ENCODE data around the gene GHR. TPM values are rescaled to one million over a fixed set of nuclear protein-coding genes. Genes with fewer than 3 reads are reported as not detected.

Gene GHR
- total and polyA plus RNA-seq, 8 donors = 0.73 to 3.9 (median 1.3) TPM

DNA sequence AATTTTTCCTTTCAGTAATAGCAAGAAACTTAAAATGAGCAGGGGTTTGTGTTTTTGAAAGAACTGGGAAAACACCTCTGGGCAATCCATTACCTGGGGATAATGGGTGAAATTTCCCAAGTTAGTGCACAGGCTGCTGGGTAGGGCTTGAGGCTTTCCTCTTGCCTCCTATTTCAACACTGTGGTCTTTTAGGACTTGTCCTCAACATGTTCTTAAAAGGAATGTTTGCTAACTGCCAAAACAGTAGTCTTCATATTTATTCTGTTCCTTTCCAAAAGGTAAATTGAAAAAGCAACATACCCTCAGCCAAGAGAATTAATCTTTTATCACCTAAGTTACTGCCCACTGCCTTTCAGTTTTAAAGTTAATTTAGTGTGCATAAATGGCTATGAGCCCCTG, 175.1 kb downstream of the GHR start:
- H3K9me3 ChIP-seq = no peaks in the 10 kb centered on the region
- no peak overlapping the region for H3K27ac ChIP-seq
- no peaks in the 10 kb centered on the region for H3K4me1 ChIP-seq
- H3K27me3 ChIP-seq = no peaks in the 10 kb centered on the region
- FAIRE-seq (no peak), DNase-seq (no peak), ATAC-seq (no peak)
- TF ChIP-seq, protein P1, sequence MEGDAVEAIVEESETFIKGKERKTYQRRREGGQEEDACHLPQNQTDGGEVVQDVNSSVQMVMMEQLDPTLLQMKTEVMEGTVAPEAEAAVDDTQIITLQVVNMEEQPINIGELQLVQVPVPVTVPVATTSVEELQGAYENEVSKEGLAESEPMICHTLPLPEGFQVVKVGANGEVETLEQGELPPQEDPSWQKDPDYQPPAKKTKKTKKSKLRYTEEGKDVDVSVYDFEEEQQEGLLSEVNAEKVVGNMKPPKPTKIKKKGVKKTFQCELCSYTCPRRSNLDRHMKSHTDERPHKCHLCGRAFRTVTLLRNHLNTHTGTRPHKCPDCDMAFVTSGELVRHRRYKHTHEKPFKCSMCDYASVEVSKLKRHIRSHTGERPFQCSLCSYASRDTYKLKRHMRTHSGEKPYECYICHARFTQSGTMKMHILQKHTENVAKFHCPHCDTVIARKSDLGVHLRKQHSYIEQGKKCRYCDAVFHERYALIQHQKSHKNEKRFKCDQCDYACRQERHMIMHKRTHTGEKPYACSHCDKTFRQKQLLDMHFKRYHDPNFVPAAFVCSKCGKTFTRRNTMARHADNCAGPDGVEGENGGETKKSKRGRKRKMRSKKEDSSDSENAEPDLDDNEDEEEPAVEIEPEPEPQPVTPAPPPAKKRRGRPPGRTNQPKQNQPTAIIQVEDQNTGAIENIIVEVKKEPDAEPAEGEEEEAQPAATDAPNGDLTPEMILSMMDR (IDR thresholded peaks at IDR 0.05) = no peak
- H3K4me3 ChIP-seq = no peak overlapping the region
- no peaks in the 10 kb centered on the region for H3K36me3 ChIP-seq
- intact Hi-C loops (cut with DNase I) = no loop called here

DNA sequence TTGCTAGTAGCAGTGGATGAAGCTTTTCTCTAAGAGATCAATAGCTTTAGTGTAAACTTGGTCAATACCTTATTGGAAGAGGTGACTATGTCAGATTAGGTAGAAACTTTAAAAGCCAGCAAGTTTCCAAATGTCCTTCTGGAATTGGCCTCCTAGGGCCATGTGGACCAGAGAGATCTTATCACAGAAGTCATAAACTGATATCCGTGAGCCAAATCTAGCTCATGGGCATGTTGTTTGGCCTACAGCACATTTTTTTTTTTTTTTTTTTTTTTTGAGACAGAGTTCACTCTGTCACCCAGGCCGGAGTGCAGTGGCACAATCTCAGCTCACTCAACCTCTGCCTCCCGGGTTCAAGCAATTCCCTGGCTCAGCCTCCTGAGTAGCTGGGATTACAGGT, 175.9 kb downstream of the GHR start:
- Histone ChIP-seq H3K4me3 (no peak overlapping the region), H3K27me3 (no peaks in the 10 kb centered on the region), H3K4me1 (no peaks in the 10 kb centered on the region), H3K27ac (no peak overlapping the region), H3K9me3 (no peaks in the 10 kb centered on the region), H3K36me3 (no peaks in the 10 kb centered on the region)
- DNase-seq (no peak), ATAC-seq (no peak), FAIRE-seq (no peak)
- TF ChIP-seq, protein P1 (IDR thresholded peaks at IDR 0.05) = no peak
- intact Hi-C loops (cut with DNase I) = no loop called here
- 79% methylated on average over 3 of the region's 3 CpGs for WGBS, 2 donors

DNA sequence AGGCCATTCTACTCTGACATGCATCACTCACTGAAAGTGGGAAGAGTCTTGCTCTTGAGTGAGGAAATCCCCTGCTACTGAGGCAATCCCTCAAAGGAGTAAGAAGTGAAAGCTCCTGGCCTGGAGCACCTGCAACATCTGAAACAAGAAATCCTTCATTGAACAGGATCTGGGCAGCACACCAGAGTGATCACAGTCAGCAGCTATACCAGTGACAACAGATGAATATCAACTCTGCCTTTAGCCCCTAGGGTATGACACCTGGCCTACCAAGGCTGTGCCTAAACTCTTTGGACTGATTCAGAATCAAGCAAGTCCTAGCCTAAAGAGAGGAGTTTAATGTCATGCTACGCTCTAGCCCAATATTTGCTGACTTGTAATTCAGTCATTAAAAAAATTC, 177.2 kb downstream of the GHR start:
- H3K9me3 ChIP-seq = no peaks in the 10 kb centered on the region
- no peaks in the 10 kb centered on the region for H3K36me3 ChIP-seq
- no peak overlapping the region for H3K4me3 ChIP-seq
- H3K27me3 ChIP-seq = no peaks in the 10 kb centered on the region
- H3K4me1 ChIP-seq = no peaks in the 10 kb centered on the region
- no peak overlapping the region for H3K27ac ChIP-seq
- DNase-seq (no peak), ATAC-seq (no peak), FAIRE-seq (no peak)
- WGBS, 2 donors = 93 to 100% methylated on average over 1 of the region's 1 CpG
- TF ChIP-seq, protein P1 (IDR thresholded peaks at IDR 0.05) = no peak
- intact Hi-C loops (cut with DNase I) = no loop called here

DNA sequence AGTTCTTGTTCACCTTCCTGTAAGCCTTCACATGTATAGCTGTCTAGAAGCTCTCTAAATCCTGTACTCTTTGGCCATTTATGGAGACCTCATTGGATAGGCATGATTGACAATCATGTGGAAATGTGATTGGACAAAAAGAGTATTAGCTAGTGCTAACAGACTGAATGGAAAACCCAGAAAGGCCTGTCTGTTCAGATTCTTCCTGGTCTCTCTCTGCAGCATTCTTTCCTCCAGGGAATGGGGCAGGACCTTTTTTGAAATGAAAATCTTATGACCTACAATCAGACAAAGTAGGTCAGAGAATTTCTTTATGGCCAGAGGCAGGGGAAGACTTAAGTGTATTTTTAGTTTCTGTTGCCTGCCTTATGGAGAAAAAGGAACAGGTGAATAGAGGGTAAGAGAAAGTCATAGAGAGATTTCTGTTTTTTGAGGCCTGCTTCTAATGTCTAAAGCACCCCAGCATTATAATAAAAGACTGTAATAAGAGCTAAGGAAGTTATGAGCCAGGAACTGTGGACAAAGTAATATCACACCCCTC, 181.0 kb downstream of the GHR start:
- DNase-seq (no peak), ATAC-seq (no peak), FAIRE-seq (no peak)
- Histone ChIP-seq H3K27me3 (no peaks in the 10 kb centered on the region), H3K36me3 (no peaks in the 10 kb centered on the region), H3K4me1 (no peaks in the 10 kb centered on the region), H3K9me3 (no peaks in the 10 kb centered on the region), H3K4me3 (no peak overlapping the region), H3K27ac (no peak overlapping the region)
- intact Hi-C loops (cut with DNase I) = no loop called here
- TF ChIP-seq, protein P1 (IDR thresholded peaks at IDR 0.05) = no peak

DNA sequence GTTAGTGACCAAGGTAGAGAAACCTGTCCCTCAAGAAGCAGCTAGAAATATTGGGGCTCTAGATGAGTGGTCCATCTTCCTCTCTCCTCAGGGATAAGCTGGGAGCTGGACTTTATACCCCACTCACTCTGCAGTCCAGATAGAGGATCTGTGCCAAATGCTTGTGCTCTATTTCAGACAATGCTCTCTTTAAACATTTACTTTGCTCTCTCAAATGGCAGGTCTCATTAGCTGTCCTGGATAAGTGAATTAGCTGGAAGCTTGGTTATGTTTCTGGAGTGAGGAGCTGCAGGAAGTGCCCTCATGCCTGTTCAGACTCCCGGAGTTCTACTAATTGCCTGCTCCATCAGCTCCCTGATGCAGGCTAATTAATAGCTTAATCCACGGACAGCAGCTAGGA, 182.3 kb downstream of the GHR start:
- H3K9me3 ChIP-seq = no peaks in the 10 kb centered on the region
- H3K27me3 ChIP-seq = no peaks in the 10 kb centered on the region
- DNase-seq (no peak), FAIRE-seq (no peak), ATAC-seq (peak in 2 of 4 donors; percentile 38 to 57)
- H3K36me3 ChIP-seq = no peaks in the 10 kb centered on the region
- no peak overlapping the region for H3K27ac ChIP-seq
- WGBS, 2 donors = 56 to 61% methylated on average over 2 of the region's 2 CpGs
- no peaks in the 10 kb centered on the region for H3K4me1 ChIP-seq
- TF ChIP-seq, protein P1 (IDR thresholded peaks at IDR 0.05) = no peak
- no peak overlapping the region for H3K4me3 ChIP-seq
- intact Hi-C loops (cut with DNase I) = no loop called here

Measured in pancreas (tissue), 10 donors.